Fibroblast of villous mesenchyme (primary cell): ENCODE data around the gene MACROD2. TPM values are rescaled to one million over a fixed set of nuclear protein-coding genes. Genes with fewer than 3 reads are reported as not detected.

Experiments used
- DNase-seq: peaks from one replicate; pipeline ENCODE4 v3.0.0-alpha.2; 2010; ENCODE audit warnings: low read depth
- H3K4me3 ChIP-seq: 2 replicates; pipeline ENCODE4 v1.5.1; 2011; ENCODE audit warnings: low read depth, mild to moderate bottlenecking, low read length
- total RNA-seq: library from RNA; depleted of rRNA; stranded (reverse); fragments of >200 nt; gene quantifications from 2 replicates; pipeline ENCODE4 v1.2.3, GENCODE V29; 2012
- TF ChIP-seq, protein P1 (sequence below): IDR thresholded peaks from 2 replicates; pipeline ENCODE4 v1.5.1; 2012; ENCODE audit warnings: low read depth, mild to moderate bottlenecking, low read length; ENCODE audit not compliant: insufficient read depth

The MACROD2 gene
- total RNA-seq, 1 donor: 1.7 TPM

DNA sequence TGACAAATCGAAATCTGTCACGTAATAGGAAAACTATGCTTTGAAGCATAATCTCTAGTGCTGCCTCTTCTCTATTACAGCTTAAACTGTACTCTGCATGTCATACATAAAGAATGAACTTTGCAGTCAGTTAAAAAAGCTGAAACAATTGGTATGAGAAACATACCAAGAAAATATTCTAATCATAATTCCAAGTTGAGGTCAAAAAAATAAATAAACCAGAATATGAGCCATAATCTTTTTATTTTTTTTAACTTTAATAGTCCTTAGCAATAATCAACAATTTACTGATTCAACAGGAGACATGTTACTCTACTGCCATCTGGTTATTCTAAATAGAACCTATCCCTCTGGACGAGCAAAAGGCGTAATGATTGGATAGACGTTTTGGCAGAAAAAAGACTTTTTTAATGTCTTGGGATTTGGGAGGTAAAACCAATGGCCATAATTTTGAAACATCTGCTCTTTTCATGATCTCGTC lies 566.5 kb downstream of the MACROD2 start:
- H3K4me3 ChIP-seq: no peak overlapping the region
- TF ChIP-seq, protein P1, sequence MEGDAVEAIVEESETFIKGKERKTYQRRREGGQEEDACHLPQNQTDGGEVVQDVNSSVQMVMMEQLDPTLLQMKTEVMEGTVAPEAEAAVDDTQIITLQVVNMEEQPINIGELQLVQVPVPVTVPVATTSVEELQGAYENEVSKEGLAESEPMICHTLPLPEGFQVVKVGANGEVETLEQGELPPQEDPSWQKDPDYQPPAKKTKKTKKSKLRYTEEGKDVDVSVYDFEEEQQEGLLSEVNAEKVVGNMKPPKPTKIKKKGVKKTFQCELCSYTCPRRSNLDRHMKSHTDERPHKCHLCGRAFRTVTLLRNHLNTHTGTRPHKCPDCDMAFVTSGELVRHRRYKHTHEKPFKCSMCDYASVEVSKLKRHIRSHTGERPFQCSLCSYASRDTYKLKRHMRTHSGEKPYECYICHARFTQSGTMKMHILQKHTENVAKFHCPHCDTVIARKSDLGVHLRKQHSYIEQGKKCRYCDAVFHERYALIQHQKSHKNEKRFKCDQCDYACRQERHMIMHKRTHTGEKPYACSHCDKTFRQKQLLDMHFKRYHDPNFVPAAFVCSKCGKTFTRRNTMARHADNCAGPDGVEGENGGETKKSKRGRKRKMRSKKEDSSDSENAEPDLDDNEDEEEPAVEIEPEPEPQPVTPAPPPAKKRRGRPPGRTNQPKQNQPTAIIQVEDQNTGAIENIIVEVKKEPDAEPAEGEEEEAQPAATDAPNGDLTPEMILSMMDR: peak; percentile 15
- peak; percentile 43 for DNase-seq

DNA sequence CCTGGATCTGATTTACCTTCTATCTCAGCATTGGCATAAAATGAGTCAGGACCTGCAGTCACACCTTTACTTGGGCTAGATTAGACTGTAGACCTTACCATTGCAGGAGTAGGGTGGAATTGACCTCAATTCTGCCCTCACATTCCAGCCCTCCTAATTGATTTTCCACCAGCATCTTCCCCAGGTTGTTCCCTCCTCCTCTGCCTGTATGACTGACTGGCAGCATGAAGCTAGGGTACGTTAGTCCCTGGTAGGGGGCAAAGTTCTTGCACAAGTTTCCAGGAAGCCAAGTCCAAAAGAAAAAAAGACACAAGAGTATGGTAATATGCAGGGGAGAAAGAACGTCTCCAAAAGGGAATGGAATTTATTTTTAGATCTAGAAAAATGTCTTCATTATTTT lies 567.7 kb downstream of the MACROD2 start:
- DNase-seq: no peak
- TF ChIP-seq, protein P1: no peak
- H3K4me3 ChIP-seq: no peak overlapping the region

DNA sequence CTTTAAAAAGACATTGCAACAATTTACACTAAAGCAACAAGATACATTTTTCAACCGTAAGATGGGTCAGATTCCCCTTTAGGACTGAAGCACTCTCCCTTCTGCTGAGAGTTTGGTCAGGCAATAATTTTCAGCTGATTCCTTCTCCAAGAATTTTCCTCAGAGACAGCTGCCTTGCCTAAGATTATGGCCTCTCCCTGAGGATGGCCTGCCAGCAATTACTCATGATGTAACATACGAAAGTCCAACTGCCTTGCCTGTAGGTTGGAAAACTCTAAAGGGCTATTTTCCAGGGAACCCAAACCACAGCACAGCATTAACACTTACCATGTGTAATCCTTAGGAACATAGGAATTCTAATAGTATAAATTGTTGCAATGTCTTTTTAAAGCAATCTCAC lies 571.2 kb downstream of the MACROD2 start:
- TF ChIP-seq, protein P1: no peak
- H3K4me3 ChIP-seq: no peak overlapping the region
- peak; percentile 69 for DNase-seq

DNA sequence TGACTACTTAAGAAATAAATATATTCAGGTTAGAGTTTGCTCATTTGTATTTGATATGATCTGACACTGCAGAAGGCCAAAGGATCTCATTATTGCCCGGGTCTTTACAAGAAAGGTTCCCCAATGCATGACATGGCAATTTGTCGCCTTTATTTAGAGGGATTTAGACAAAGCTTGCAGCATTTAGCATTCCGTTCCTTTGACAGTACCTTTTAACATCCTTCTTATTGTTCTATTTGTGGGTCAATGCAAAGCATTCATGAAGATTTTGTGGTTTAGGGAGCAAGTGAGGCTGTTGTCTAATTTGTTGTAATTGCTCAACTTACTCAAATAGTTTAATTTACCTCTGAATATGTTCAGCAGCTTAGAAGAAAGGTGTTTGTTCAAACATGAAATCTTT lies 572.9 kb downstream of the MACROD2 start:
- DNase-seq: no peak
- TF ChIP-seq, protein P1: no peak

DNA sequence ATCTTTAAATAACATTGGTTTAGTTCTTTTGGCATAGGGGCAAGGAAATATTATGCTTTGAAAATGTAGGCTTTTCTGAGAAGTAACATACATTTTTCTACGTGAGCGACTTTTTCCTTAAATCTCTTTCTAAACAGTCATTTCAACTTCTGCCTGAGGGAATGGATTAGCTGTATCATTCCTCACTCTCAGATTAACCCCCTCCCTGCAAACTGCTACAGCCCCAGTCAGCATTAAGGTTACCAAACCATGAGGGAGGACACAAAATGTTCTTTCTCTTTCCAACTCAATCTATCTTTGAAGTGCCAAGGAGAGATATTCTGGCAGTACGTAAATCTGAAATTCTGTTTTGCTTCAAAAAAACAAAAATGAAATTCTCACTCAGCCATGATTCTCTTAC lies 573.4 kb downstream of the MACROD2 start:
- H3K4me3 ChIP-seq: no peak overlapping the region
- TF ChIP-seq, protein P1: no peak
- DNase-seq: no peak

More for the DNA sequence above, 572.9 kb downstream of the MACROD2 start:
- H3K4me3 ChIP-seq: no peak overlapping the region

DNA sequence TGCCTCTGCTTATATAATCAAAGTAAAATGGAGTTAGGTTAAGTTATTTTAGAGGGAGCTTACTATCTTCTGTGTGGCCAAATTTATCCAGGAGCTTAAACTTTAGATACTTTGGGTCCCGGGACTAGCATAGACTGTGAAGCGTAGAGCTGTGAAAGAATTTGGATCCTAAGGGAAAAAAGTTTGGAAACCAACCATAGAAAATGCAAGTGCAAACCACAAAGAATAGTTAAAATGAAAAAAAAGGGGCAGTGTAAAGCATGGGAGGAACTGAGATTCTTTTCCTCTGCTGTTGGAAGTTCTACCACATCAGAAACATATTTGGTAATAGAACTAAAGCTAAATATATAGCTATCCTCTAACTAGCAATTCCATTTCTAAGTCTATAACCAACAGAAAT lies 574.3 kb downstream of the MACROD2 start:
- TF ChIP-seq, protein P1: no peak
- no peak for DNase-seq
- no peak overlapping the region for H3K4me3 ChIP-seq

DNA sequence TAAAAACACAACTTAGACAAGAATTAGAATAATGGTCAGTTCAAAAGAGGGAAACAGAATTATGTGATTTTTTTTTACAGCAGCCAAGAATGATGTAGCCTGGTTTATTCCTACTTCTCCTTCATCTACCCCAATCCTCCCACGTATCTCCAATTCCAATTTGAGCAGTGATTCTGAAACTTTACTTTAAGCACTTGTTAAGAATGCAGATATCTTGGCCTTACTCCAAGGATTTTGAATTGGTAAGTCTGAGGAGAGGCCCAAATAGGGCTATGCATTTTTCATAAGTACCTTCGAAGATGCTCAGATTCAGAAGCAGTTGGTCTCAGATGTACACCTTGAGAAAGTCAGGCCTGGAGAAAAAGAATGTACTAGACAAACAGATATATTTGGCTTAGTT lies 575.5 kb downstream of the MACROD2 start:
- no peak overlapping the region for H3K4me3 ChIP-seq
- TF ChIP-seq, protein P1: no peak
- no peak for DNase-seq
